GM12865 (cell line): Measurements from ENCODE around the gene CAPN10.

Experiments used
- DNase-seq: peaks from one replicate; pipeline ENCODE4 v3.0.0; 2010; ENCODE audit warnings: low read depth
- H3K4me3 ChIP-seq: 2 replicates; pipeline ENCODE4 v1.5.1; 2011; ENCODE audit warnings: mild to moderate bottlenecking, low read depth, low read length, control low read depth
- TF ChIP-seq, protein P1 (sequence below): IDR thresholded peaks from 2 replicates; pipeline ENCODE4 v1.5.1; 2011; ENCODE audit warnings: low read length, control low read depth, low read depth, inconsistent platforms; ENCODE audit not compliant: insufficient read depth; ENCODE audit errors: missing control alignments

Gene CAPN10

DNA sequence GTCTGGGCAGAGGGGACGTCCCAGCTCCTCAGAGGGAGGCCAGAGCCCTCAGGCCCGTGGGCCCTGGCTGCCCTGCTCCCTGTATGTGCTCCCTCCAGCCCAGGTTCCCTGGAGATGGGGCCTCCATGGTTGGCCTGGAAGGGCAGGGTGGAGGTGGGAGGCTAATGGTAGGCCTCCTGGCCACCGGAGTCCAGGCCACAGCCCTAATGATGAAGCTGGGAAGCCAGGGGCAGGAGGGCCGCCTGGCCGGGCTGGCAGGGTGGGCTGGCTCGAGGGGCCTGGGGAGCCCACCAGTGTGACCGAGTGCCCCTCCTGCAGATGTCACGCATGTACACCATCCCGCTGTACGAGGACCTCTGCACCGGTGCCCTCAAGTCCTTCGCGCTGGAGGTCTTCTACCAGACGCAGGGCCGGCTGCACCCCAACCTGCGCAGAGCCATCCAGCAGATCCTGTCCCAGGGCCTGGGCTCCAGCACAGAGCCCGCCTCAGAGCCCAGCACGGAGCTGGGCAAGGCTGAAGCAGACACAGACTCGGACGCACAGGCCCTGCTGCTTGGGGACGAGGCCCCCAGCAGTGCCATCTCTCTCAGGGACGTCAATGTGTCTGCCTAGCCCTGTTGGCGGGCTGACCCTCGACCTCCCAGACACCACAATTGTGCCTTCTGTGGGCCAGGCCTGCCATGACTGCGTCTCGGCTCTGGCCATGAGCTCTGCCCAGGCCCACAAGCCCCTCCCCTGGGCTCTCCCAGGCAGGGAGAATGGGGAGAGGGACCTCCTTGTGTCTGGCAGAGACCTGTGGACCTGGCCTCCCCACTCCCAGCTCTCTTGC lies 9.0 kb upstream of the CAPN10 start:
- no peak for DNase-seq
- TF ChIP-seq, protein P1, sequence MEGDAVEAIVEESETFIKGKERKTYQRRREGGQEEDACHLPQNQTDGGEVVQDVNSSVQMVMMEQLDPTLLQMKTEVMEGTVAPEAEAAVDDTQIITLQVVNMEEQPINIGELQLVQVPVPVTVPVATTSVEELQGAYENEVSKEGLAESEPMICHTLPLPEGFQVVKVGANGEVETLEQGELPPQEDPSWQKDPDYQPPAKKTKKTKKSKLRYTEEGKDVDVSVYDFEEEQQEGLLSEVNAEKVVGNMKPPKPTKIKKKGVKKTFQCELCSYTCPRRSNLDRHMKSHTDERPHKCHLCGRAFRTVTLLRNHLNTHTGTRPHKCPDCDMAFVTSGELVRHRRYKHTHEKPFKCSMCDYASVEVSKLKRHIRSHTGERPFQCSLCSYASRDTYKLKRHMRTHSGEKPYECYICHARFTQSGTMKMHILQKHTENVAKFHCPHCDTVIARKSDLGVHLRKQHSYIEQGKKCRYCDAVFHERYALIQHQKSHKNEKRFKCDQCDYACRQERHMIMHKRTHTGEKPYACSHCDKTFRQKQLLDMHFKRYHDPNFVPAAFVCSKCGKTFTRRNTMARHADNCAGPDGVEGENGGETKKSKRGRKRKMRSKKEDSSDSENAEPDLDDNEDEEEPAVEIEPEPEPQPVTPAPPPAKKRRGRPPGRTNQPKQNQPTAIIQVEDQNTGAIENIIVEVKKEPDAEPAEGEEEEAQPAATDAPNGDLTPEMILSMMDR: no peak
- H3K4me3 ChIP-seq: no peak overlapping the region

DNA sequence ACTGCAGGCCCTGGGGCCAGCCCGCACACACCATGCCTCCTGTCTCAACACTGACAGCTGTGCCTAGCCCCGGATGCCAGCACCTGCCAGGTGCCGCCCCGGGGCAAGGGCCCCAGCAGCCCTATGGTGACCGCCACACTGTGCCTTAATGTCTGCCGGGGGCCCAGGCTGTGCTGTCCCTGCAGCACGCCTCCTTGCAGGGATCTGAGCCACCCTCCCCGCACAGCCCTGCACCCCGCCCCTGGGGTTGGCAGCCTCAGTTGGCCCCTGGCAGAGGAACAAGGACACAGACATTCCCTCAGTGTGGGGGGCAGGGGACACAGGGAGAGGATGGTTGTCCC lies 8.5 kb upstream of the CAPN10 start:
- TF ChIP-seq, protein P1: no peak
- H3K4me3 ChIP-seq: no peak overlapping the region
- no peak for DNase-seq

DNA sequence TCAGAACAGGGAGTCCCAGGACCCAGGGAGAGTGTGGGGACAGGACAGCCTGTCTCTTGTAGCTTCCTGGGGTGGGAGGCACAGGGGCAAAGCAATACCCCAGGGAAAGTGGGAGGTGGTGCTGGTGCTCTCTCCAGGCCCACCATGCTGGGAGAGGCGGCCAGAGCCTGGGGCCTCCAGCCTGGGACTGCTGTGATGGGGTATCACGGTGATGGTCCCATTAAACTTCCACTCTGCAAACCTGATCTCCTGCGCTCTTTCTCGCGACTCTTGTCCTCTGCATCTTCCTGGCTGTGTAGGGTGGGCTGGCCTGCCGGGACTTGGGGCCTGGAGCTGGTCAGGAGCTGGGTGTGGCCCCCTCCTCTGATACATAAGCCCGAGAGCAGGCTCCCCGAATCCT lies 8.0 kb upstream of the CAPN10 start:
- H3K4me3 ChIP-seq: no peak overlapping the region
- DNase-seq: no peak
- TF ChIP-seq, protein P1: no peak

DNA sequence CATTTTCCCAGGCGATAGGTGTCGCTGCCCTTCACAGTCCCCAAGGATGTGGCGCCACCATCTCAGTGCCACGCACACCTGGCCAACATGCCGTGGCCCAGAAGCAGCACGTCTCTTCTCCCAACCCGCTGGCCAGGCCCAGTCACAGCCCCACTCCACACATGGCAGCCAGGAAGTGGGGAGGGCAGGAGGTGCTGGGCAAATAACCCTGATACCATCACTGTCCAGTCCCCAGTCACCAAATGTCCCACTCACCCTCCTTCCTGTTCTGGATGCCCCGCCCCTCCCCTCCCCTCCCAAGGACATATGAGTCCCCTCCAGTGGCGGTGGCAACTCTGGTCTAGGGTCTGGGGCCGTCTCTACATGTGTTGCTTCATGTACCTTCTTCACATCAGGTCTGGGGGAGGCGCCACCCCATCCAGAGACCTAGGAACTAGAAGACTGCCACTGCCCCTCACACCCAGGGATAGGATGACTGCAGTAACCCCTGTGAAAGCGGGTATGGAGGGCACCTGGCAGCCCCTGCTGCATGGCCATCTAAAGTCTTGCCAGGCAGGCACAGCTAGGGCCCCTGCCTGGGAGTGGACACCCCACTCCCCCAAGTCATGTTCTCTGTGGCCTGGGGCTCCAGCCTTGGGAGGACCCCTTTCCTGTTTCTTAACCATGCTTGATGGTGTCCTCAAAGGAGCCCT lies 7.3 kb upstream of the CAPN10 start:
- no peak for DNase-seq
- TF ChIP-seq, protein P1: no peak
- H3K4me3 ChIP-seq: no peak overlapping the region

DNA sequence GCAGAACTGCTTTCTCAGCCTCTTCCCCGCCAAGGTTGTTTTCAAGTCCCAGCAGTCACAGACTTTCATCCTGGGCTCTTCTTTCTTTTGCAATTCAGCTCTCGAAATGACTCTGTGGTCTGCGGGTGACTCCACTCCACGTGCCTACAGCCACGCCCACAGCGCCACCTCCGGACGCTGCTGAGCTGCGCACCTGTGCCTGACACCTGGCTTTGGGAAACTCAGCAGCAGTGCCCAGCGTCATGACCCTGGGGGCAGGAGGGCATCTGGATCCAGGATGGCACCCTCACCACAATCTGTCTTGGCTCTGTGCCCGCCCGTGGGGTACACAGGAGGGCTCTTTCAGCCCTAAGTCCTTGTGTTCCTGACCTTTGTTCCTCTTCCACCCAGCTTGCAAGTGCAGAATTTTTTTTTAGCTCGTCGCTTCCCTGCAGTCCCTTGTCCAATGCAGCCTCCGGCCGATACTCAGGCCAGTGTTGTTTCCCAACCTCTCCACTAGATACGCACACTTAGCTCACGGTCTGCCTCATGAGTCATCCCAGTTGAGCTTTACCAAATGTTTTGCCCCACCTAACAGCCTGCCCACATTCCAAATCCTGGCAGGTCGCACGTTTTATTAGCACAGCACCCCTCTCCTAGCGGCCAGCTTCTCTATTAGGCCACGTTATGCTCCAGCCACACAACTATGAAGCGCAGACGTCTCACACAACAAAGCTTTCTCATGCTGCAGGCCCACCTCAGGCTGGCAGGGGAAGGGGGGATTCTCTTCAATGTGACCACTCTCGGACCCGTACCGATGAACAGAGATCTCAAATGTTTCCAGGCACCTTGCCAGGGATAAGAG lies 6.5 kb upstream of the CAPN10 start:
- DNase-seq: peak; percentile 92
- TF ChIP-seq, protein P1: peak; percentile 70
- H3K4me3 ChIP-seq: no peak overlapping the region

DNA sequence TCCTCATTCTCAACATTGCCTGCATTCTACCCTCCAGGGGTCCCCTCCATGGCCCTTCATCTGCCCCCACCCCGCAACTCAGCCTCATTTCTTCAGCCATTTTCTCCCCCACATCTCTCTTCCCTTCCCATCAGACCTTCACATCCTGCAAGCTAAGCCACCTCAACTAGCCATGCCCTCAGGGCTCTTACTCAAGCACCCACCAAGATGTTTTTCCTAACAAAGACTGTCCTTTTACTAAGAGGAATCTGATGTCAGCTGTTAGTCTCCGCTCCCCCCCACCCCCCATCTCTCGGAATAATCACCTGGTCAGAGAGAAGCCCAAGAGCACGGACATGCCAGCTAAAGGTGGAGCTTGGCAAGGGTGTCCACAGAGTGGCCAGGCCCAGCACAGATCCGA lies 4.7 kb upstream of the CAPN10 start:
- no peak for DNase-seq
- TF ChIP-seq, protein P1: no peak
- H3K4me3 ChIP-seq: no peak overlapping the region
